Kidney tubule cell (primary cell): Measurements from ENCODE around the gene POGLUT3.

Experiments
- DNase-seq: peaks from one replicate; pipeline ENCODE4 v3.0.0-alpha.2; 2018; ENCODE audit warnings: low spot score

Gene POGLUT3

GRCh38 chr11:108498046-108498815 is at the start of gene POGLUT3:
TSS of gene POGLUT3 (minus strand) at chr11:108498384. CDS start at chr11:108498366, 18 bp downstream.
- DNase-seq = peak; percentile 50

GRCh38 chr11:108545909-108546501 is 47.8 kb upstream of the POGLUT3 start:
- no peak for DNase-seq

GRCh38 chr11:108543316-108543964 is 45.3 kb upstream of the POGLUT3 start:
- DNase-seq = no peak

DNA sequence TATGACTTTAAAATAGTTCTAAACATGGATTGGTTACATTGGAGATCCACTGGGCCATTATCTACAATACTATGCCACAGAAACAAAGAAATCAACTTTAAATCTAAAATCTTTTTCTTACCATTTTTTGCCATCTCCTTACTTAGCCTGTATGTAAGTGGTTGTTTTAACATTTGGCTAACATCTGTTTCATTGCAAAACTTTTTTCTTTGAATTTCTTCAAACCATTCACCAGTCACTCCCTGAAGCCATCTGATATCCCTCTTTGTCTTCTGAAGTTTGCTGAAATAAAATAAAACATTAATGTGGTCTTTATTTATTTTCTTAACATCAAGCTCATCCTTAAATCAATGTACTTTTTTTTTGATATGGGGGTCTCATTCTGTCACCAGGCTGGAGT is 43.3 kb upstream of the POGLUT3 start:
- no peak for DNase-seq

DNA sequence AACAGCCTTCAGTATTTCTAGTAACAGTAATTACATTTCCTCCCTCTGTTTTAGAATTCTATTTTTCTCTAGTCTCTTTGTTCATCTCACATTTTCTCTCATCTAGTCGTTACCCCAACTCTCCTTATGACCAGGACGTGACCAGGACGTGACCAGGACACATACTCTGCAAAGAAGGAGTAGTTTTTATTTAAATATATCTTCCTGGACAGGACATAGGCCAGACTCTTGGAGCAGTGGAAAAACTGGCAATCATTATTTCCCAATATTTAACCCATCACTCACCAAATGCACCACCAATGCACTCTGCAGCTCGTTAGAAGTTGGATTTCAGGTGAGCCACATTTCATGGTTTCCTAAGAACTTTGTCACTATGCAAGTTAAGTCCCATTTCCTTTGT is 40.3 kb upstream of the POGLUT3 start:
- DNase-seq = no peak

DNA sequence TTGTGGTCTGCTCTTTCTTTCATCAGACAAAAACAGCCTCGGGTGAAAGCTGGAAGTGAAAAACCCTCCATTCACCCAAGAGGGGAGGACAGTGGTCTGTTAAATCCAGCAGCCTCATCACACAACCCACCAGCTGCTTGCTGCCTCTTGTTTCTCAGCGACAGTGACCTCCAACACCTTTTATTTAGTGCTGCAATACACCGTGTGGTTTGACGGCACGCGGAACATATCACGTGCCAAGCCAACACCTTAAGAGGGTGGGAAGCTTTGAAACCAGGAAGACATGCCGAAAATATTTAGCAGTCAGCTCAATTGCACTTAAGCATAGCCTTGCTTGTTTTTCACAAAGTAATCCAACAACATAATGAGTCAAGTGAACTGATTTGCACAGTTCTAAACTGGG is 39.8 kb upstream of the POGLUT3 start:
- DNase-seq = peak; percentile 70

- peak; percentile 64 for DNase-seq
Observed at GRCh38 chr11:108536783-108537182, 38.6 kb upstream of the POGLUT3 start.

GRCh38 chr11:108535384-108535955 is 37.3 kb upstream of the POGLUT3 start:
- DNase-seq = no peak

- DNase-seq = no peak
Observed at GRCh38 chr11:108534274-108534882, 36.2 kb upstream of the POGLUT3 start.

DNA sequence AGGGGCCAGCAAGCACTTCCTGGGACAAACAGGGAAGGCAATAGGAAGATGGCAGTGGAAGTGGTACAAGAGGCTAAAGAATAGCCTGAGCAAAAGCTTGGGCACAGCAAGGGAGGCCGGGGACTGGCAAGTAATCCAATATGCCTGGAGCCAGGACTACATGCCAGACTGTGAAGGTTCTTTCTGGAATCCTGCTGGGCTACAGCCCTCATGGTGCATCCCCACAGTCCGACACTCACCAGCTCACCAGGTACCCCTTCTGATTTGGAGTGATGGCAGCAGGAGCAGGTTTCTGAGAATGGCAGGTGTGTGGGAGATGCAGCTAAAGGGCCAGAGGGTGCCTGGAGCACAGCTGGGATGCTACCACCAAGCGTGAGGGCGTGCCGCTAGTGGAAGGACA is 32.2 kb upstream of the POGLUT3 start:
- no peak for DNase-seq

DNA sequence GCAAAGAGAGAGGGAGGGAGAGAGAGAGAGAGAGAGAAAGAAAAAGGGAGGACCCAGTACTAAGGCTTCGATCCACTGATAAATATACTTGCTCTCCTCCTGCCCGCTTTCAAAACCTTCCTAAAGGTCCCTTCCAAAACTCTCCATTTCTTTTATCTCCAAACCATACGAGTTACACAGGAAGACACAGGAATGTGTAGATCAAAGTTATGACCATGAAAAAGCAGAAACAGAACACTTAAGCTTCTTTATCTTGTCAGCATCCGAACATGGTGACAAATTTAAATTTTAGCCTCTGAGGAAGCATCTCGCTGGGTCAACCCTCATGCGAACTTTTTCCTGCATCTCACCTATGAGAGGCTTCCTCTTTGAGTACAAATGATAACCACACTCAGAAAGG is 29.2 kb upstream of the POGLUT3 start:
- DNase-seq = no peak

DNA sequence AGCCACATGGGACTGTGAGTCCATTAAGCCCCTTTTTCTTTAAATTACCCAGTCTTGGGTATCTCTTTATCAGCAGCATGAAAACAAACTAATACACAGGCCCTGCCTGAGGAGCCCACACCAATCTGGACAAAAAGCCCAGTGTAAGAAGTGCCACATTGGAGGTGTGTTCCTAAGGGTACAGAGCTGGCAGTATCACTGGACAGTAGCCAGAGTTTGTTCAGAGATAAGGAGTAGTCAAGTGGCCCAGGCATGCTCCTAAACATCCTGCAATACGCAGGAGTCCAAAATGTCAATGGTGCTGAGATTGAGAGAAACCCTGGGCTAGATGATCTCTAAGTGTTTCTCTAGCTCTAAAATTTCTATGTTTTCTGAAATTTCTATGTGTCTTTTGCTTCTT is 27.0 kb upstream of the POGLUT3 start:
- DNase-seq = no peak

DNA sequence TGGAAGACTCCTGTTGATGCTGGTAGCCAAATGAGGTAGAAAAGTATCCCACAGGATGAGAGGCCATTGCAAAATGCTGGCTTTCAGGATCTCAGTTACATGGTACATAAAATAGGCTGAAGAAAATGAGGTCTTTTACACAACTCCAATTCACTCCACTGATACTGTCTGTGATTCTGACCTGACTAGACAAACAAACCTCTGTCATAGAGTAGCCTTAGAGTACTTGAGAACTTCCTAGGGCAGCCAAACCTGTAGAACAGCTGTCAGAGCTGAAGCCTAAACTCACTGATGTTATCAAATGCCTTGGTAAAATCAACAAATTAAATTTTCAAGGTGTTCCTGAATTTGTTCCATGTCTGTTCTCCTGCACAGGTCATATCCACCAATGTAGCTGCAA is 26.2 kb upstream of the POGLUT3 start:
- DNase-seq = no peak

DNA sequence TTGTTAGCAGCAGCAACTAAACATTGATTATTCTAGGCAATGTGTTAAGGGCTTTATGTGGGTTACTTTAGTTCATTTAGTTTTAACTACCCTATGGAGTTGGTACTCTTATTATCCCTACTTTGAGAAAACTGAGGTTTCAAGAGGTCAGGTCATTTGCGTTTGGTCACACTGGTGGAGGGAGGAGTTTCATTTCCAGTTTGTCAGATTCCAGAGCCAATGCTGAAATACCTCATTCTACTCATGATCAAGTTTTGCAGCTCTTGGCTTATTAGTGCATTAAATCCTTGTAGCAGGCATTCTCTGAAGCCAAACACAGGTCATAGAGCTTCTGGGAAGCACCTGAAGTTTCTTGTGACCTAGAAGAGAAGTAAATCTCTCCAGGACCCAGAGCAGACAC is 24.1 kb upstream of the POGLUT3 start:
- DNase-seq = no peak

- peak; percentile 23 for DNase-seq
Observed at GRCh38 chr11:108518581-108518980, 20.4 kb upstream of the POGLUT3 start.

GRCh38 chr11:108516125-108516524 is 17.9 kb upstream of the POGLUT3 start:
- DNase-seq = no peak

DNA sequence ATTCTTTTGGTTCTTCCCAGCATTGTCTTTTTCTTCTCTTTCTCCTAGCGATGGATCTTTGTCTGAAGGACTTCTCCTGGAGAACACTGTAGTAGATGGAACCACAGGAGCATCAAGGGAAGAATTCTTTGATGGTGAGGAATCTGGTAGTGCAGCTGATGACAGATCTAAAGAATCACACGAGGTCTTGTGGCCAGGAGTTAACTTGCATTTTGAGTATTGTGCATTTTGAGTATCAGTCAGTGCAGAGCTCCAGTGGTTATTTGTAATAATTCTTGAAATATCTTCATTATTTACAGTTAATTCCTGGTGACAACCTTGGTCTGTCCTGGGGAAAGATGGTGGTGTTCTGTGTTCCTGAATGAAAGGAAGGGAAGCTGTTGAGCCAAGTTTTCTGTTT is 14.5 kb upstream of the POGLUT3 start:
- peak; percentile 37 for DNase-seq

- peak; percentile 98 for DNase-seq
Observed at GRCh38 chr11:108511851-108512474, 13.8 kb upstream of the POGLUT3 start.

GRCh38 chr11:108508653-108509593 is 10.7 kb upstream of the POGLUT3 start:
- no peak for DNase-seq

- no peak for DNase-seq
Observed at GRCh38 chr11:108501396-108501795, 3.2 kb upstream of the POGLUT3 start.

DNA sequence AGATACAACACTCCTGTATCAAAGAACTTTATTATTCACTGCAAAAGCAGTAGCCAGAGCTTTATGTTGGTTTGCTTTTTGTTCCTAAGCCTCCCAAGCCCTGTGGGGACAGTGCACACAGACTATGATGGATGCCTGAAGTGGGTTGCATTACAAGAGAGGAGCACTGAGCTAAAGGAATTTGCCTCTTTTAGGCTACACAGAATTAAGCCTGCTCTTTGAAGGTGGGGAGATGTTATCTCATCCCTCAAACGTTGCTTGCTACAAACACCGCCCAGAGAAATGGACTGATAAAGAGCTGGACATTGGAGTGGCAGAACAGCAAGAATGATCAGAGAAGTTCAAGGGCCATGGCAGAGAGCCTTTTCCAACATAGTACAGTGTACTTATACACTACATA is 2.5 kb upstream of the POGLUT3 start:
- DNase-seq = no peak
